Panc1 (cell line): ENCODE results near the gene IL19. TPM values are rescaled to one million over a fixed set of nuclear protein-coding genes. Genes with fewer than 3 reads are reported as not detected.

ENCODE experiments used
- ATAC-seq: fragments of 200-7000 bp; cut with Tn5 transposase; 2 replicates; pipeline ENCODE4 v1.9.1; 2020; ENCODE audit warnings: mild to moderate bottlenecking, moderate library complexity
- BruUV-seq: library from RNA; stranded (reverse); fragments of 400-500 nt; replicated peaks from 2 replicates; lab custom pipeline; 2021; lab: Mats Ljungman, UMichigan
- CTCF ChIA-PET: fragments of 300-600 bp; sonication (Branson Sonifier 250); formaldehyde crosslinking; loops from one replicate; lab custom pipeline; 2022; ENCODE audit warnings: antibody characterized with exemption; lab: Charles Lee
- POLR2A ChIA-PET: fragments of 300-600 bp; sonication (Branson Sonifier 250); formaldehyde crosslinking; loops from one replicate; lab custom pipeline; 2022; ENCODE audit warnings: antibody characterized with exemption; lab: Charles Lee
- DNase-seq: peaks from one replicate; pipeline ENCODE4 v3.0.0-alpha.2; 2010; ENCODE audit warnings: low read depth, low spot score
- H3K27ac ChIP-seq: 2 replicates; pipeline ENCODE4 v1.5.1; 2011; ENCODE audit warnings: mild to moderate bottlenecking, low read length, inconsistent platforms
- H3K27me3 ChIP-seq: fragments of 200-500 bp; sonication (Bioruptor generic); 2 replicates; pipeline ENCODE4 v1.6.0; 2014; ENCODE audit warnings: low read length, inconsistent platforms; ENCODE audit not compliant: control insufficient read depth, insufficient read depth
- H3K36me3 ChIP-seq: fragments of 200-500 bp; sonication (Bioruptor generic); 2 replicates; pipeline ENCODE4 v1.5.1; 2014; ENCODE audit warnings: inconsistent platforms, mild to moderate bottlenecking, low read length, moderate library complexity; ENCODE audit not compliant: control insufficient read depth, insufficient read depth
- H3K4me1 ChIP-seq: 2 replicates; pipeline ENCODE4 v1.5.1; 2011; ENCODE audit warnings: inconsistent platforms, mild to moderate bottlenecking, low read length, moderate library complexity; ENCODE audit not compliant: control insufficient read depth, insufficient read depth
- H3K4me3 ChIP-seq, 2 experiments: 2 replicates each; pipeline ENCODE4 v1.5.1; 2011 to 2012; ENCODE audit warnings: low read depth in 2 of 2, low read length in 2 of 2, mild to moderate bottlenecking in 2 of 2, inconsistent platforms in 1 of 2, moderate library complexity in 1 of 2
- H3K9me3 ChIP-seq: fragments of 200-500 bp; sonication (Bioruptor generic); 2 replicates; pipeline ENCODE4 v1.5.1; 2014; ENCODE audit warnings: low read depth, mild to moderate bottlenecking, inconsistent platforms, low read length, moderate library complexity; ENCODE audit not compliant: control insufficient read depth, insufficient read depth
- POLR2AphosphoS5 ChIP-seq: IDR thresholded peaks from 2 replicates; pipeline ENCODE4 v1.6.1; 2012; ENCODE audit warnings: mild to moderate bottlenecking, low read depth, low read length, moderate library complexity
- SIN3A ChIP-seq: IDR thresholded peaks from 2 replicates; pipeline ENCODE4 v1.6.1; 2012; ENCODE audit warnings: low read depth, mild to moderate bottlenecking, low read length, moderate library complexity, borderline replicate concordance; ENCODE audit not compliant: insufficient read depth
- TCF7L2 ChIP-seq: IDR thresholded peaks from 2 replicates; pipeline ENCODE4 v1.6.1; 2011; ENCODE audit warnings: mild to moderate bottlenecking, low read depth, low read length, inconsistent platforms
- in situ Hi-C: cut with HindIII; loops from 2 replicates; pipeline ENCODE4 v1.10.0; 2016; ENCODE audit warnings: low sequenced_read_pairs, low pct_unique_long_range_greater_than_20kb
- intact Hi-C: fragments of 100-400 bp; cut with micrococcal nuclease; formaldehyde crosslinking; loops from one replicate; pipeline ENCODE4 v1.10.0; 2022; ENCODE audit not compliant: unreplicated experiment
- total RNA-seq: library from RNA; stranded (reverse); gene quantifications from one replicate; pipeline ENCODE4 v1.2.1, GENCODE V29; 2021; ENCODE audit not compliant: unreplicated experiment
- TF ChIP-seq, protein P1 (sequence below): fragments of 450-650 bp; IDR thresholded peaks from 2 replicates; pipeline ENCODE4 v1.5.1; 2017; ENCODE audit warnings: mild to moderate bottlenecking
- TF ChIP-seq, protein P2 (sequence below), 2 experiments: IDR thresholded peaks; 2 replicates each; pipeline ENCODE4 v1.6.1; 2011 to 2012; ENCODE audit warnings: low read depth in 2 of 2, control low read depth in 1 of 2, low read length in 1 of 2, mild to moderate bottlenecking in 1 of 2, moderate library complexity in 1 of 2; ENCODE audit not compliant: insufficient read depth in 1 of 2

Gene IL19
- total RNA-seq, 1 experiment from 2014 or later: not detected

DNA sequence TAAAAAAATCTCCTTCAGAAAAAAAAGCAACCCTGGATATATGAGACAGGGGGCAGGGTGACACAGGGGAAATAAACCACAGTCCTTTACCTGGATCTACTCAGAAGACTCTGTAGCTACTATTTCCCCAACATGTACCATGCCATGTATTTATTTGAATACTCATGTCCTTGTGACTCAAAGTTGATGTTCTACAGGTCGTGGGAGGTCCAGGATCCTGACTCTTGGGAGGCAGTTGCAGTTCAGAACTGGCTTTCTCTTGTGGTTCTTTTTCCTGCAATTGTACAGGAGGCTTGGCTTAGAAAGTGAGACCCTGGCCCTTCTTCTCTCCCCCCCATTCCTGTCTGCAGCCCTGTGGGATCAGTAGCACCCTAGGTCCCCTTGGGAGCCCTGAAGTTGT, 120.8 kb downstream of the IL19 start:
- ChIA-PET POLR2A (no interaction called here), CTCF (no interaction called here)
- TF ChIP-seq TCF7L2: no peak
- TF ChIP-seq SIN3A: no peak
- TF ChIP-seq, protein P1, sequence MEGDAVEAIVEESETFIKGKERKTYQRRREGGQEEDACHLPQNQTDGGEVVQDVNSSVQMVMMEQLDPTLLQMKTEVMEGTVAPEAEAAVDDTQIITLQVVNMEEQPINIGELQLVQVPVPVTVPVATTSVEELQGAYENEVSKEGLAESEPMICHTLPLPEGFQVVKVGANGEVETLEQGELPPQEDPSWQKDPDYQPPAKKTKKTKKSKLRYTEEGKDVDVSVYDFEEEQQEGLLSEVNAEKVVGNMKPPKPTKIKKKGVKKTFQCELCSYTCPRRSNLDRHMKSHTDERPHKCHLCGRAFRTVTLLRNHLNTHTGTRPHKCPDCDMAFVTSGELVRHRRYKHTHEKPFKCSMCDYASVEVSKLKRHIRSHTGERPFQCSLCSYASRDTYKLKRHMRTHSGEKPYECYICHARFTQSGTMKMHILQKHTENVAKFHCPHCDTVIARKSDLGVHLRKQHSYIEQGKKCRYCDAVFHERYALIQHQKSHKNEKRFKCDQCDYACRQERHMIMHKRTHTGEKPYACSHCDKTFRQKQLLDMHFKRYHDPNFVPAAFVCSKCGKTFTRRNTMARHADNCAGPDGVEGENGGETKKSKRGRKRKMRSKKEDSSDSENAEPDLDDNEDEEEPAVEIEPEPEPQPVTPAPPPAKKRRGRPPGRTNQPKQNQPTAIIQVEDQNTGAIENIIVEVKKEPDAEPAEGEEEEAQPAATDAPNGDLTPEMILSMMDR: no peak
- TF ChIP-seq POLR2AphosphoS5: no peak
- TF ChIP-seq, protein P2, sequence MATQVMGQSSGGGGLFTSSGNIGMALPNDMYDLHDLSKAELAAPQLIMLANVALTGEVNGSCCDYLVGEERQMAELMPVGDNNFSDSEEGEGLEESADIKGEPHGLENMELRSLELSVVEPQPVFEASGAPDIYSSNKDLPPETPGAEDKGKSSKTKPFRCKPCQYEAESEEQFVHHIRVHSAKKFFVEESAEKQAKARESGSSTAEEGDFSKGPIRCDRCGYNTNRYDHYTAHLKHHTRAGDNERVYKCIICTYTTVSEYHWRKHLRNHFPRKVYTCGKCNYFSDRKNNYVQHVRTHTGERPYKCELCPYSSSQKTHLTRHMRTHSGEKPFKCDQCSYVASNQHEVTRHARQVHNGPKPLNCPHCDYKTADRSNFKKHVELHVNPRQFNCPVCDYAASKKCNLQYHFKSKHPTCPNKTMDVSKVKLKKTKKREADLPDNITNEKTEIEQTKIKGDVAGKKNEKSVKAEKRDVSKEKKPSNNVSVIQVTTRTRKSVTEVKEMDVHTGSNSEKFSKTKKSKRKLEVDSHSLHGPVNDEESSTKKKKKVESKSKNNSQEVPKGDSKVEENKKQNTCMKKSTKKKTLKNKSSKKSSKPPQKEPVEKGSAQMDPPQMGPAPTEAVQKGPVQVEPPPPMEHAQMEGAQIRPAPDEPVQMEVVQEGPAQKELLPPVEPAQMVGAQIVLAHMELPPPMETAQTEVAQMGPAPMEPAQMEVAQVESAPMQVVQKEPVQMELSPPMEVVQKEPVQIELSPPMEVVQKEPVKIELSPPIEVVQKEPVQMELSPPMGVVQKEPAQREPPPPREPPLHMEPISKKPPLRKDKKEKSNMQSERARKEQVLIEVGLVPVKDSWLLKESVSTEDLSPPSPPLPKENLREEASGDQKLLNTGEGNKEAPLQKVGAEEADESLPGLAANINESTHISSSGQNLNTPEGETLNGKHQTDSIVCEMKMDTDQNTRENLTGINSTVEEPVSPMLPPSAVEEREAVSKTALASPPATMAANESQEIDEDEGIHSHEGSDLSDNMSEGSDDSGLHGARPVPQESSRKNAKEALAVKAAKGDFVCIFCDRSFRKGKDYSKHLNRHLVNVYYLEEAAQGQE (IDR thresholded peaks at IDR 0.05; ENCODE audit: insufficient read depth in 1 of 2, low read depth in 2 of 2, low read length in 1 of 2): no peak
- Histone ChIP-seq H3K9me3 (no peaks in the 10 kb centered on the region), H3K36me3 (no peaks in the 10 kb centered on the region), H3K27me3 (peaks cover 14% of the 10 kb centered on the region), H3K4me3 (no peak overlapping the region), H3K27ac (no peak overlapping the region), H3K4me1 (no peaks in the 10 kb centered on the region)
- ATAC-seq (no peak), DNase-seq (no peak)
- BruUV-seq: no TSS peak
- intact Hi-C loops: no loop called here
- in situ Hi-C loops: no loop called here

Other genes starting within 250 kb of the IL19 start
- 28.7 TPM for gene EIF2D, start 158.3 kb upstream of the IL19 start, total RNA-seq
- 12.0 TPM for gene DYRK3, start 135.2 kb upstream of the IL19 start, total RNA-seq
- 72.4 TPM for gene MAPKAPK2, start 85.9 kb upstream of the IL19 start, total RNA-seq
- gene IL10, start 1.7 kb downstream of the IL19 start, total RNA-seq: not detected
- not detected for gene IL20, start 94.8 kb downstream of the IL19 start, total RNA-seq
- gene IL24, start 126.7 kb downstream of the IL19 start, total RNA-seq: not detected
- gene FCMR, start 151.2 kb downstream of the IL19 start, total RNA-seq: 0.41 TPM
- gene PIGR, start 175.7 kb downstream of the IL19 start, total RNA-seq: 1.4 TPM
- gene FCAMR, start 199.7 kb downstream of the IL19 start, total RNA-seq: not detected